A549 (cell line): ENCODE data around the gene TMEM198. TPM values are rescaled to one million over a fixed set of nuclear protein-coding genes. Genes with fewer than 3 reads are reported as not detected.

Experiments
- ATAC-seq, 2 experiments: fragments of 200-7000 bp in 1 of 2; fragments of >200 bp in 1 of 2; cut with Nextera tagmentation in 1 of 2; cut with Tn5 transposase in 1 of 2; 3 replicates each; pipeline versions ENCODE4 v1.8.0 to v1.9.1; 2018 to 2020; ENCODE audit warnings: mild to moderate bottlenecking in 1 of 2, moderate library complexity in 1 of 2
- CTCF ChIA-PET: fragments of 300-600 bp; sonication (Branson Sonifier 250); formaldehyde crosslinking; extraction: SDS; loops from one replicate; lab custom pipeline; 2021; ENCODE audit warnings: antibody characterized with exemption, inconsistent platforms; lab: Yijun Ruan, JAX
- POLR2A ChIA-PET: fragments of 350-600 bp; formaldehyde crosslinking; extraction: SDS; loops from one replicate; lab custom pipeline; 2021; ENCODE audit warnings: antibody characterized with exemption, inconsistent platforms; lab: Yijun Ruan, JAX
- DNase-seq, 2 experiments: peaks; one replicate each; pipeline versions ENCODE4 v3.0.0 to v3.0.0-alpha.2; 2011 to 2016; ENCODE audit warnings: low read depth in 1 of 2, low spot score in 1 of 2
- FAIRE-seq: peaks from 2 replicates; lab custom pipeline; 2011; peaks lifted over from hg19 to GRCh38; lab: Jason Lieb, UNC
- H3K27ac ChIP-seq, 2 experiments: fragments of >200 bp; sonication (Bioruptor Twin); formaldehyde crosslinking; 3 replicates each; pipeline ENCODE4 v1.5.1; 2016 to 2017
- H3K4me1 ChIP-seq: fragments of >200 bp; sonication (Bioruptor Twin); formaldehyde crosslinking; 3 replicates; pipeline ENCODE4 v1.6.1; 2016
- H3K4me2 ChIP-seq: fragments of >200 bp; sonication (Bioruptor Twin); formaldehyde crosslinking; 3 replicates; pipeline ENCODE4 v1.6.1; 2016
- H3K4me3 ChIP-seq: fragments of >200 bp; sonication (Bioruptor Twin); formaldehyde crosslinking; 3 replicates; pipeline ENCODE4 v1.5.1; 2016
- H3K9me3 ChIP-seq: fragments of >200 bp; sonication (Bioruptor Twin); formaldehyde crosslinking; 3 replicates; pipeline ENCODE4 v1.6.1; 2016
- ATOH8 ChIP-seq: fragments of 250-450 bp; sonication (Bioruptor Pico); IDR thresholded peaks from 2 replicates; pipeline ENCODE4 v1.5.0; 2020; ENCODE audit warnings: low read depth, mild to moderate bottlenecking, moderate library complexity
- BHLHE40 ChIP-seq: IDR thresholded peaks from 2 replicates; pipeline ENCODE4 v1.6.1; 2012; ENCODE audit warnings: low read depth, low read length, inconsistent platforms
- CBX2 ChIP-seq: fragments of 200-600 bp; sonication (generic); IDR thresholded peaks from 2 replicates; pipeline ENCODE4 v1.6.1; 2016; ENCODE audit warnings: low read depth, mild to moderate bottlenecking, borderline replicate concordance
- CBX8 ChIP-seq: fragments of 200-600 bp; sonication (generic); IDR thresholded peaks from 2 replicates; pipeline ENCODE4 v1.6.1; 2016
- CEBPB ChIP-seq, 2 experiments: fragments of >200 bp in 1 of 2; sonication (Bioruptor Twin) in 1 of 2; formaldehyde crosslinking in 1 of 2; IDR thresholded peaks; 2 replicates each; pipeline ENCODE4 v1.6.1; 2012 to 2016
- E2F6 ChIP-seq: IDR thresholded peaks from 2 replicates; pipeline ENCODE4 v1.6.1; 2012; ENCODE audit warnings: low read depth, borderline replicate concordance
- ESRRA ChIP-seq: fragments of 150-350 bp; IDR thresholded peaks from 2 replicates; pipeline ENCODE4 v1.6.1; 2014; ENCODE audit warnings: mild to moderate bottlenecking, low read length, borderline replicate concordance
- FOSB ChIP-seq: fragments of 250-450 bp; sonication (Bioruptor Pico); IDR thresholded peaks from 2 replicates; pipeline ENCODE4 v1.5.0; 2020; ENCODE audit warnings: mild to moderate bottlenecking, moderate library complexity
- GATA3 ChIP-seq: IDR thresholded peaks from 2 replicates; pipeline ENCODE4 v1.6.1; 2012; ENCODE audit warnings: borderline replicate concordance
- HDAC2 ChIP-seq: fragments of 200-600 bp; sonication (generic); IDR thresholded peaks from 2 replicates; pipeline ENCODE4 v1.6.1; 2016
- HES2 ChIP-seq: fragments of >200 bp; sonication (Bioruptor Twin); formaldehyde crosslinking; IDR thresholded peaks from 2 replicates; pipeline ENCODE4 v1.6.1; 2016
- HOXB13 ChIP-seq: fragments of 250-450 bp; sonication (Bioruptor Pico); IDR thresholded peaks from 2 replicates; pipeline ENCODE4 v1.5.0; 2020; ENCODE audit warnings: low read depth, mild to moderate bottlenecking, moderate library complexity
- KDM5A ChIP-seq: fragments of 200-600 bp; sonication (generic); IDR thresholded peaks from 2 replicates; pipeline ENCODE4 v1.6.1; 2016; ENCODE audit warnings: antibody characterized with exemption, mild to moderate bottlenecking
- MAX ChIP-seq: IDR thresholded peaks from 2 replicates; pipeline ENCODE4 v1.6.1; 2012
- PHF8 ChIP-seq: fragments of 200-600 bp; sonication (generic); IDR thresholded peaks from 2 replicates; pipeline ENCODE4 v1.6.1; 2016; ENCODE audit warnings: low read depth, mild to moderate bottlenecking, antibody characterized with exemption, moderate library complexity, borderline replicate concordance
- POLR2A ChIP-seq: IDR thresholded peaks from 2 replicates; pipeline ENCODE4 v1.6.1; 2012; ENCODE audit warnings: mild to moderate bottlenecking, low read length
- RARB ChIP-seq: fragments of 250-450 bp; sonication (Bioruptor Pico); IDR thresholded peaks from 2 replicates; pipeline ENCODE4 v1.8.0; 2021; ENCODE audit warnings: mild to moderate bottlenecking, moderate library complexity
- RNF2 ChIP-seq: fragments of 200-600 bp; sonication (generic); IDR thresholded peaks from 2 replicates; pipeline ENCODE4 v1.6.1; 2016; ENCODE audit warnings: low read depth, mild to moderate bottlenecking, antibody characterized with exemption, moderate library complexity, borderline replicate concordance
- SMC3 ChIP-seq: fragments of >200 bp; sonication (Bioruptor Twin); formaldehyde crosslinking; IDR thresholded peaks from 3 replicates; pipeline ENCODE4 v1.6.1; 2018; ENCODE audit warnings: inconsistent platforms
- SREBF2 ChIP-seq: fragments of 450-650 bp; IDR thresholded peaks from 2 replicates; pipeline ENCODE4 v1.6.1; 2014; ENCODE audit warnings: mild to moderate bottlenecking, moderate library complexity
- TP53 ChIP-seq: fragments of 250-450 bp; sonication (Bioruptor Pico); IDR thresholded peaks from 2 replicates; pipeline ENCODE4 v1.5.0; 2021; ENCODE audit warnings: mild to moderate bottlenecking, moderate library complexity
- ZNF302 ChIP-seq: fragments of 250-450 bp; sonication (Bioruptor Pico); IDR thresholded peaks from 2 replicates; pipeline ENCODE4 v1.9.0; 2021; ENCODE audit warnings: inconsistent platforms, mild to moderate bottlenecking, moderate library complexity
- WGBS: methylation state at CpG from one replicate; pipeline ENCODE4 v1.1.6; 2017; ENCODE audit errors: missing lambda C conversion rate; 5-methylcytosine and 5-hydroxymethylcytosine counted together
- polyA plus RNA-seq, 4 experiments: library from polyadenylated mRNA; depleted of rRNA in 3 of 4; stranded (reverse); fragments of >200 nt; fragmentation: RNase III in 1 of 4; extraction: RNeasy Plus Mini Kit Qiagen cat#74134 plus additional on column Dnase treatment in 1 of 4; gene quantifications; 2 replicates in 3 of 4; 3 replicates in 1 of 4; pipeline ENCODE4 v1.2.3, GENCODE V29; 2011 to 2017

TMEM198 gene
- polyA plus RNA-seq, 2 of the 4 experiments (the other 2 are of a cell fraction): 0.31 to 0.37 TPM

GRCh38 chr2:219549619-219550018, 5.8 kb downstream of the TMEM198 start:
- Histone ChIP-seq H3K27ac (no peak overlapping the region), H3K4me1 (peaks cover 16% of the 10 kb centered on the region), H3K4me2 (no peak overlapping the region), H3K9me3 (no peaks in the 10 kb centered on the region), H3K4me3 (no peak overlapping the region)
- WGBS: 62% methylated on average over 5 of the region's 9 CpGs
- FAIRE-seq (no peak), DNase-seq (no peak), ATAC-seq (no peak)
- ChIA-PET POLR2A (no interaction called here), CTCF (interaction anchor here (0.6 to 5.8 kb wide), 5 partner anchors 9 to 147 kb away, joined by 3 to 51 read pairs (median 4); no protein-coding TSS in a partner anchor)
- TF ChIP-seq ZNF302 (CRISPR knock-in tag) (no peak), CBX8 (no peak), ATOH8 (CRISPR knock-in tag) (no peak), RNF2 (no peak), KDM5A (no peak), SREBF2 (no peak), CBX2 (no peak), SMC3 (no peak), HOXB13 (CRISPR knock-in tag) (no peak), GATA3 (no peak), BHLHE40 (no peak)

- Histone ChIP-seq H3K4me2 (peak overlapping the region; percentile 100), H3K4me1 (peaks cover 16% of the 10 kb centered on the region), H3K27ac (peak overlapping the region; percentile 70 to 81; a peak in 4 of 6 replicates), H3K9me3 (no peaks in the 10 kb centered on the region), H3K4me3 (peak overlapping the region; percentile 76)
- FAIRE-seq (no peak), ATAC-seq (peak; percentile 61 to 69), DNase-seq (peak in 1 of 2 experiments; percentile 52)
- ChIA-PET POLR2A (interaction anchor here (1.1 to 1.2 kb wide), 3 partner anchors 8 to 46 kb away, joined by 3 read pairs; partner anchors contain the start of genes CHPF, OBSL1, STK11IP and TMEM198), CTCF (interaction anchor here (1.0 to 5.8 kb wide), 9 partner anchors 8 to 90 kb away, joined by 3 to 51 read pairs (median 7); partner anchors contain the start of genes CHPF and TMEM198)
- WGBS: 6% methylated on average over 25 of the region's 54 CpGs
- TF ChIP-seq HES2 (no peak), CEBPB (IDR thresholded peaks at IDR 0.05) (no peak), HOXB13 (CRISPR knock-in tag) (no peak), RNF2 (0 out of 2 replicates have a peak, but pooled peaks have one; percentile 24), HDAC2 (no peak), BHLHE40 (no peak), FOSB (CRISPR knock-in tag) (no peak), GATA3 (no peak)
Observed at GRCh38 chr2:219551441-219552381, 7.9 kb downstream of the TMEM198 start.

- CTCF ChIA-PET: interaction anchor here (1.5 to 5.8 kb wide), 6 partner anchors 8 to 89 kb away, joined by 3 to 51 read pairs (median 12); partner anchors contain the start of genes CHPF and TMEM198
- ATAC-seq: peak; percentile 76 to 90
- POLR2A ChIA-PET: interaction anchor here (1.1 to 1.2 kb wide), 3 partner anchors 8 to 45 kb away, joined by 3 read pairs; partner anchors contain the start of genes CHPF, OBSL1, STK11IP and TMEM198
- Histone ChIP-seq H3K27ac (peak overlapping the region; percentile 70 to 81), H3K4me1 (peaks cover 16% of the 10 kb centered on the region), H3K4me2 (peak overlapping the region; percentile 100), H3K4me3 (peak overlapping the region; percentile 76), H3K9me3 (no peaks in the 10 kb centered on the region)
- FAIRE-seq: no peak
- DNase-seq: peak; percentile 75 to 80
- TF ChIP-seq E2F6 (peak; percentile 79; the same call in 1 of the 2 replicates), TP53 (CRISPR knock-in tag) (no peak), PHF8 (no peak), RARB (CRISPR knock-in tag) (no peak), RNF2 (0 out of 2 replicates have a peak, but pooled peaks have one; percentile 22), HOXB13 (CRISPR knock-in tag) (peak; percentile 27; the same call in 1 of the 2 replicates), POLR2A (peak; percentile 31), ESRRA (no peak), MAX (peak; percentile 79)
- 26% methylated on average over 21 of the region's 99 CpGs for WGBS
Observed at GRCh38 chr2:219552382-219553167, 8.7 kb downstream of the TMEM198 start.
